A673 (cell line): ENCODE data around the gene FTCD.

Source experiments
- EZH2 ChIP-seq: fragments of 200-600 bp; sonication (generic); IDR thresholded peaks from 2 replicates; pipeline ENCODE4 v1.6.1; 2017; ENCODE audit warnings: borderline replicate concordance, low read depth, mild to moderate bottlenecking, mixed read lengths, antibody characterized with exemption, low read length; ENCODE audit not compliant: poor library complexity, severe bottlenecking
- TF ChIP-seq, protein P1 (sequence below): fragments of 300-800, 200-600 bp; sonication (generic); conservative IDR thresholded peaks from 2 replicates; pipeline ENCODE4 v1.5.1; 2017; ENCODE audit warnings: low read depth, mild to moderate bottlenecking, antibody characterized with exemption, low read length, moderate library complexity, mixed read lengths

DNA sequence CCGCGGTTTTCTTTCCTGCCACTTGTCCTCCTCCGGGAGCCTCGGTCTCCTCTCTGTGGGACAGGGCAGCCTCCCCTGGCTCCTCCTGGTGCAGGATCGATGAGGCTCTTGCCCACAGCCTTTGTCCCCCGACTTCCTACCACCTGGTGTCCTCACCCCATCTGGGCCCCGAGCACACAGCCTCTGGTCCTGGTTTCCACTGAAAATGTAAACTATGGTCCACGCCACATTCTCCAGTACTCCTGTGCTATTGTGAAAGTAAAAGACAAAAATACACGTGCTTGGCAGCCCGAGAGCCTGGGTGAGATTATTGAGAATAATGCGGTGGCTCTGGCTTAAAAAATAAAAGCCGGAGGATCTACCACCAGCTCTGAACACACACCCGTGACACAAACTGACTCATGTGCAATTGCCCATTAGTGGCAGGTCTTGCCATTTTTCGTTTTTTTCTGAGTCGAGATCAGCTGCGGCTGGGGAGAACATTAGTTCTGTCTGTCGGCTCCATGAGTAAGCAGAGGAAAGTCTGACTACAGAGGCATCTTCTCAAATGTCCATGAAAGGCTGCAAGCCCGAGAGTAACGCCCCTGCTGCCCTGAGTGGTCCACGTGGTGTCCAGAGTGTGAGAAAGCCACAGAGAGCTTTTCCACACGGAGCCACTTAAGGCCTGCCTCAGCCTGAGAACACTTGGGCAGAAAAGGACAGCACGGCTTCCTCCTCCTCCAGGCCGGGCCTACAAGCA, 63.2 kb downstream of the FTCD start:
- TF ChIP-seq, protein P1, sequence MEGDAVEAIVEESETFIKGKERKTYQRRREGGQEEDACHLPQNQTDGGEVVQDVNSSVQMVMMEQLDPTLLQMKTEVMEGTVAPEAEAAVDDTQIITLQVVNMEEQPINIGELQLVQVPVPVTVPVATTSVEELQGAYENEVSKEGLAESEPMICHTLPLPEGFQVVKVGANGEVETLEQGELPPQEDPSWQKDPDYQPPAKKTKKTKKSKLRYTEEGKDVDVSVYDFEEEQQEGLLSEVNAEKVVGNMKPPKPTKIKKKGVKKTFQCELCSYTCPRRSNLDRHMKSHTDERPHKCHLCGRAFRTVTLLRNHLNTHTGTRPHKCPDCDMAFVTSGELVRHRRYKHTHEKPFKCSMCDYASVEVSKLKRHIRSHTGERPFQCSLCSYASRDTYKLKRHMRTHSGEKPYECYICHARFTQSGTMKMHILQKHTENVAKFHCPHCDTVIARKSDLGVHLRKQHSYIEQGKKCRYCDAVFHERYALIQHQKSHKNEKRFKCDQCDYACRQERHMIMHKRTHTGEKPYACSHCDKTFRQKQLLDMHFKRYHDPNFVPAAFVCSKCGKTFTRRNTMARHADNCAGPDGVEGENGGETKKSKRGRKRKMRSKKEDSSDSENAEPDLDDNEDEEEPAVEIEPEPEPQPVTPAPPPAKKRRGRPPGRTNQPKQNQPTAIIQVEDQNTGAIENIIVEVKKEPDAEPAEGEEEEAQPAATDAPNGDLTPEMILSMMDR = no peak
- TF ChIP-seq EZH2 = no peak
